KMS-11 (cell line): Measurements from ENCODE around the gene SPATC1L.

Source experiments
- H2AFZ ChIP-seq: fragments of 200-600 bp; sonication (generic); 2 replicates; pipeline ENCODE4 v1.6.1; 2016; ENCODE audit warnings: antibody characterized with exemption, mixed run types, low read depth
- H3K27ac ChIP-seq: fragments of 200-600 bp; sonication (generic); 2 replicates; pipeline ENCODE4 v1.6.1; 2016; ENCODE audit warnings: mild to moderate bottlenecking, mixed run types
- H3K27me3 ChIP-seq: fragments of 200-600 bp; sonication (generic); 2 replicates; pipeline ENCODE4 v1.6.1; 2017; ENCODE audit warnings: mild to moderate bottlenecking, low read depth, mixed run types, moderate library complexity; ENCODE audit not compliant: insufficient read depth
- H3K36me3 ChIP-seq: fragments of 200-600 bp; sonication (generic); 2 replicates; pipeline ENCODE4 v1.6.1; 2017; ENCODE audit warnings: mild to moderate bottlenecking, mixed run types; ENCODE audit not compliant: insufficient read depth
- H3K4me1 ChIP-seq: fragments of 200-600 bp; sonication (generic); 2 replicates; pipeline ENCODE4 v1.6.1; 2016; ENCODE audit warnings: mild to moderate bottlenecking, low read depth, mixed run types; ENCODE audit not compliant: poor library complexity, severe bottlenecking
- H3K4me2 ChIP-seq: fragments of 200-600 bp; sonication (generic); 2 replicates; pipeline ENCODE4 v1.7.0; 2016; ENCODE audit warnings: mild to moderate bottlenecking, mixed run types
- H3K4me3 ChIP-seq: fragments of 200-600 bp; sonication (generic); IDR thresholded peaks from 2 replicates; pipeline ENCODE4 v1.6.1; 2017; ENCODE audit warnings: low read depth, low read length, mixed read lengths; ENCODE audit not compliant: insufficient read depth
- H3K79me2 ChIP-seq: fragments of 200-600 bp; sonication (generic); 2 replicates; pipeline ENCODE4 v1.6.1; 2016; ENCODE audit warnings: low read depth, mixed run types; ENCODE audit not compliant: insufficient read depth
- H3K9ac ChIP-seq: fragments of 200-600 bp; sonication (generic); 2 replicates; pipeline ENCODE4 v1.6.1; 2016; ENCODE audit warnings: mild to moderate bottlenecking, mixed run types
- H4K20me1 ChIP-seq: fragments of 200-600 bp; sonication (generic); 2 replicates; pipeline ENCODE4 v1.6.1; 2016; ENCODE audit warnings: mild to moderate bottlenecking, mixed run types; ENCODE audit not compliant: insufficient read depth
- CTCF ChIP-seq: fragments of 200-600 bp; sonication (generic); conservative IDR thresholded peaks from 2 replicates; pipeline ENCODE4 v1.6.1; 2017; ENCODE audit warnings: low read depth, mild to moderate bottlenecking, antibody characterized with exemption, low read length, moderate library complexity, mixed read lengths

The SPATC1L gene

GRCh38 chr21:46191686-46192575 lies 7.7 kb upstream of the SPATC1L start:
- TF ChIP-seq CTCF, result no peak
- no peaks in the 10 kb centered on the region for H3K27me3 ChIP-seq
- H3K4me2 ChIP-seq, result no peak overlapping the region
- peaks cover 38% of the 10 kb centered on the region for H3K4me1 ChIP-seq
- no peak overlapping the region for H3K4me3 ChIP-seq
- no peaks in the 10 kb centered on the region for H4K20me1 ChIP-seq
- no peaks in the 10 kb centered on the region for H3K79me2 ChIP-seq
- no peak overlapping the region for H3K27ac ChIP-seq
- H2AFZ ChIP-seq, result no peak overlapping the region
- peaks cover 5% of the 10 kb centered on the region; the same call in 1 of the 2 replicates for H3K36me3 ChIP-seq
- H3K9ac ChIP-seq, result no peak overlapping the region

GRCh38 chr21:46191257-46191685 lies 7.0 kb upstream of the SPATC1L start:
- H4K20me1 ChIP-seq, result no peaks in the 10 kb centered on the region
- no peak for TF ChIP-seq CTCF
- no peak overlapping the region for H2AFZ ChIP-seq
- no peaks in the 10 kb centered on the region for H3K79me2 ChIP-seq
- H3K9ac ChIP-seq, result no peak overlapping the region
- H3K36me3 ChIP-seq, result peaks cover 4% of the 10 kb centered on the region; the same call in 1 of the 2 replicates
- peaks cover 44% of the 10 kb centered on the region for H3K4me1 ChIP-seq
- H3K4me2 ChIP-seq, result no peak overlapping the region
- H3K4me3 ChIP-seq, result no peak overlapping the region
- H3K27me3 ChIP-seq, result no peaks in the 10 kb centered on the region
- no peak overlapping the region for H3K27ac ChIP-seq

- Histone ChIP-seq H4K20me1 (no peaks in the 10 kb centered on the region), H3K27ac (no peak overlapping the region), H2AFZ (no peak overlapping the region), H3K4me2 (no peak overlapping the region), H3K4me3 (no peak overlapping the region), H3K36me3 (no peaks in the 10 kb centered on the region; the same call in 1 of the 2 replicates), H3K79me2 (no peaks in the 10 kb centered on the region), H3K27me3 (no peaks in the 10 kb centered on the region), H3K4me1 (peaks cover 51% of the 10 kb centered on the region), H3K9ac (no peak overlapping the region)
- TF ChIP-seq CTCF, result no peak
Measured at GRCh38 chr21:46190491-46191131, 6.4 kb upstream of the SPATC1L start.

GRCh38 chr21:46189959-46190490 lies 5.8 kb upstream of the SPATC1L start:
- Histone ChIP-seq H3K27me3 (no peaks in the 10 kb centered on the region), H3K4me2 (no peak overlapping the region; the same call in 1 of the 2 replicates), H3K4me1 (peaks cover 57% of the 10 kb centered on the region), H3K36me3 (no peaks in the 10 kb centered on the region; the same call in 1 of the 2 replicates), H4K20me1 (no peaks in the 10 kb centered on the region), H3K79me2 (no peaks in the 10 kb centered on the region), H3K27ac (peak overlapping the region; percentile 90; the same call in 1 of the 2 replicates), H2AFZ (no peak overlapping the region), H3K9ac (no peak overlapping the region), H3K4me3 (no peak overlapping the region)
- TF ChIP-seq CTCF, result no peak
